ENCODE data around the gene SLC39A11.
A peak's percentile ranks its signal among the peaks of the same experiment; 100 is the strongest.

SLC39A11 gene

DNA sequence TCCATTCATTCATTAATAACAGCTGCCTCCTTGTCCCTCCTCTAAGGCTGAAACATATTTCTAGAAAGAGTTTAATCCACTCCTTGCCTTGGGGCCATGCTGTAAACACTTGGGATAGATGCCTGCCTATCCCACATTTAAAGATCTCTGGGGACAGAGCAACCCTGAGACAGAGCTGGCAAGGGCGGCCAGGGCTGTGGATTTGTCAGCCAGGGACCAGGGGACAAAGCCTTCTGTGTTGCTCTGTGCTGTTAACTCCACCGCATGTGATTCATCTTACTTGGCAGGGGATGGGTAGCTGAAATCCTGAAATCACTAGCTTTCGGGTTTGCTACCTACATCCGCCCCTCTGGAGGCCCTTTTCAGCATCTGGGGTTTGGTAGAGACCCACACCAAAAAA, 392.9 kb downstream of the SLC39A11 start:
- no peak for DNase-seq

DNA sequence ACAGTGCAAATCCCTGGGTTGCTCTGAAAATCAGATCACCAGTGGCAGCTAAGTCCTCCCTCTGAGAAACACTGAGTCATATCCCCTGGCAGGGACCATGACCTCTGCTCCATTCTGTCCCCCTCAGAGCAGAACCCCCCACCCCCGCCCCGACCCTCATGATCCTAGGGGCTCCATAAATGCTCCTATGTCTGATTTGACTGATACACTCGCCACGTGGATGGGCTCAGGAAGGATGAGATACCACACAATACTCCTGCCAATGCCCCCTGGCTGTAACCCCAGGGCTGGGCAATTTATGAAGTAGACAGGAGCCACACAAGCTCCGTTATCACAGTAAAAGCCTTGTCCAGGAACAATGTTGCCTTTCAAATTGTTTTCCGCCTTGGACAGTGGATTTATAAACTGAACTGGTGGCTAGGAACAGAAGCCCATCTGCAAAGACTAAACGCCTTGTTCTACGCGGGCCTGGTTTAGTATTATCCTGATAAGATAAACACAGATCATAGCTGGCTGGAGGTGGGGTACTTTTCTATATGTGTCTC, 394.8 kb downstream of the SLC39A11 start:
- no peak for DNase-seq

DNA sequence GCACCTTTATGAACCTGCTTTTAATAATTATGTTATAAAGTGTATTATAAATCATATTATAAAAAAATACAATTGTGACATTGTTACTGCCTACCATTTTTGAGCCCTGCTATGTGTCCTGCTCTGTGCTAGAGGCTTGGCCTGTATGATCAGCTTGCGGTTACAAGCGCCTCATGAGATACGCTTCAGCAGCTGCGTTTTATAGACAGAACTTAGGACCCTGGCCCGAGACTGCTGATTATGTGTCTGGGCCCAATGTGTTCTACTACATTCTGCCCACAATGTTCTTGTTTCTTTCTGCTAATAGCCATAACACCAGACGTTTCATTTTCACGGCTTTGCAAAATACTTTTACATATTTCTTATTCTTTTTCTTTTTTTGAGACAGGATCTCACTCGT, 395.8 kb downstream of the SLC39A11 start:
- no peak for DNase-seq

GRCh38 chr17:72696156-72696555, 396.3 kb downstream of the SLC39A11 start:
- no peak for DNase-seq

- no peak for DNase-seq
Observed at GRCh38 chr17:72693956-72694355, 398.5 kb downstream of the SLC39A11 start.

- no peak for DNase-seq
Observed at GRCh38 chr17:72693151-72693878, 399.2 kb downstream of the SLC39A11 start.

GRCh38 chr17:72692676-72693075, 399.8 kb downstream of the SLC39A11 start:
- no peak for DNase-seq

DNA sequence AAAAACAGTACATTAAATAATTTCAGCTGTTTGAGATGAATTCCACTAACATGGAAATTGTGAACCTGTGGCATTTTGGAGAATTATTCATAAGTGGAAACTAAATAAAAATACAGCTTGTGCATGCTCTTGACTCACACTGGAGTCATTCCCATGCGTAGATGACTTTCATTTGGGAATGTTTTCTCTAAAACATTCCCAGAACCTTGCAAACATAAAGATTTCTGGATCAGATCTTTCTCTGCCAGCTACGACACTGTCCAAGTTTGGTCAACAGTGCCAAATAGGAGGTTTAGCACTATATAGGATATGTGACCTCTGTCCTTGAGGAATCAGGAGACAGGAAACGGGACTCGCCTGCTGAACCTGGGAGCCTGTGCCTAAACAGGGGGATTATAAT, 400.9 kb downstream of the SLC39A11 start:
- no peak for DNase-seq

DNA sequence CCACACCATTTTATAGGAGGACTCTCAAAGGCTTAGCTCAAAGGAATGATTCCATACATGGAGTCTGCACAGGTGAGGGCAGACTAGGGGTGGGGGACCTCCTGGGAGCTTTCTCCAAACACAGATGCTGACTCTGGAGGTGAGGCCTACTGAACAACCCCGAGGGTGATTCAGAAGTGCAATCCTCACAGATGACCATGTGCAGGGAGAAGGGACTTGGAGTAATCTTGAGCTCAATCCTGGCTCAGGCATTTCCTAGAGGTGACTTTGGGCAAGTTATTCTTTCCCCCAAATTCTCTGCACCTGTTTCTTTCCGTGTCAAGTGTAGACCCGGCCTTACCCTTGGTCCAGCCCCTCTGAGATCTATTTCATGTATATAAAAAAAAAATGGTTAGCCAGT, 401.5 kb downstream of the SLC39A11 start:
- DNase-seq, result no peak

DNA sequence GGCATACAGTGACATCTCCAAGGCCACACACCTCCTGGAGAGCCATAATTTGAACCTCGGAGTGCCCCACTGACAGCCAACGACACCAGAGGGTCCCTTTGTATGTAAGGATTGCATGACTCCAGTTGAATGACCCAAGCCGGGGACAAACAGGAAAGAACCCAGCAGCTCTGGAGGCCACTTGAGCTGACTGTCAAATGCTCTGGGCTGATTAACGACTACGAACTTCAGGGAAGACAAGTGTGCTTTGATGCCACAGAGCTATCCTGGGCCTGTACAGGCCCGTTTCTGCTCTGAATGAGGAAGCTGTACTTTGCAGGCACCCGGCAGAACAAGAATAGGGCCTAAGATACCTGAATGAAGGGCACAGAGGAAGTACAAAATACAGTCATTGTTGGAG, 404.6 kb downstream of the SLC39A11 start:
- DNase-seq, result no peak

GRCh38 chr17:72684405-72685020, 408.0 kb downstream of the SLC39A11 start:
- DNase-seq, result no peak

DNA sequence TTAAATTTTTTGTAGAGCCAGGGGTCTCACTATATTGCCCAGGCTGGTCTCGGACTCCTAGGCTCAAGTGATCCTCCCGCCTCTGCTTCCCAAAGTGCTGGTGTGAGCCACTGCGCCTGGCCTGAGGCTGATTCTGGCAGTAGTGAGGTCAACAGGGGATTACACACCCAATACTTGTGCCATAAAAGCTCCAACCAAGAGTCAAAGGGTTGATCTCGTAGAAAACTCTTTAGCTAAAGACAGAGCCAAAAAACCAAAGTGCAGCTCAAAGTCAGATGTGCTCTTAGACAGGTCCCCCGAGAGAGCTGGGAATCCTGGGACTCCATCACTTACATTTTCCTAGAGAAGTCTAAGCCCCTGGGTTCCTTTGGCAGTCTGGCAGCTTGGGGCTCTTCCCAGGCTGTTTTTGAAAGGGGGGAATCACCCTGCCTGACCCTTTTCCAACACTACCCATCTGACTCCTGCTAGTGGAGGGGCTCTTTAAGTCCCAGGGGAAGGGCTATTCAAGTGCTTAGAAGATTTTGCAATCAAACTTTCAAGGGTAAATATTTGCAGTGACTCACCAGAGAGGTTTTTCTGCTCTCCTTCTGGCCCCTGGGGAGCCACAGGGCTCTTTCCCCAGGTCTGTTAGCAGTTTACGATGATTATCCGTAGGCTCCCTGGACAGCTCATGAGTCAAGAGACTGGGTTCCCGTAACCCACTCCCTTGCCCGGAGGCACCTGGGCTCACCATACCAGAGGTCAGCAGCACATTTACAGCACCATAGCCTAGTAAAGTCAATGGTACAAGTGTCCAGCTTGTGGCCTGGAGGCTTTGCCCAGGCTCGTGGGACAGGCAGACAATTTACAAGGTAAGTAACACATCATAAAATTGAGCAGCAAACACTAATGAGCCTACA, 408.7 kb downstream of the SLC39A11 start:
- DNase-seq, result peak; percentile 14

GRCh38 chr17:72682605-72683004, 409.9 kb downstream of the SLC39A11 start:
- DNase-seq, result no peak

- DNase-seq, result no peak
Observed at GRCh38 chr17:72681844-72682243, 410.6 kb downstream of the SLC39A11 start.

DNA sequence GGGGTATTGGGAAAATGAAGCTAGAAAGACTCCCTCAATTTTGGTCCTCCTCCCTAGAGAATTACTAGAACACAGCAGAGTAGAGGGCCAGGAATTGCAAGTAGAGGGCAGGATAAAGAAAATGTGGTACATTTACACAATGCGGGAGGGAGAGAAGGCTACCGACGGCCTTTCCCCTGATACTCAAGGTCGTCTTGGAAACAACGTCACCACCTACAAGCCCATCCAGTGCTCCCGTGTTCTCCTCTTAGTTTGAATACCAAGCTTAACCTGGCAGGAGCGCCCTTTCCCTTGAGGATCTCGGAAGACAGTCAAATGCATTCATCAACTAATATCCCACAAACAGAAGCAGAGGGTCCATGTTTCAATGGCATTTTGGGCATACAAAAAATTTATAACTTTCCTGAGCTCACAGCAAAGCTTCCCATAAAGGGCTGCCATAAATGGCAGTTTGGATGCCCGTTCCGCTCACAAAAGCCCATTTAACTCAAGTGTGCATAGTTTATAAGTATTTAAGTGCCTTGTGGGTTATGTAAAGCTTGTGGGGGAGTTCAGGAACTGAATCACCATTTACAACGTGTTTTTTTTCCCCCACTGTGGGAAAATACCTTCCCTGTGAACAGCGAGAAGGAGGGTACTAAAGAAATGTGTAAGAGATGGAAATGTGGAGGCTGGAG, 414.6 kb downstream of the SLC39A11 start:
- DNase-seq, result no peak

GRCh38 chr17:72677108-72677507, 415.4 kb downstream of the SLC39A11 start:
- DNase-seq, result no peak

- DNase-seq, result no peak
Observed at GRCh38 chr17:72672729-72673128, 419.8 kb downstream of the SLC39A11 start.

- no peak for DNase-seq
Observed at GRCh38 chr17:72671016-72671415, 421.5 kb downstream of the SLC39A11 start.

DNA sequence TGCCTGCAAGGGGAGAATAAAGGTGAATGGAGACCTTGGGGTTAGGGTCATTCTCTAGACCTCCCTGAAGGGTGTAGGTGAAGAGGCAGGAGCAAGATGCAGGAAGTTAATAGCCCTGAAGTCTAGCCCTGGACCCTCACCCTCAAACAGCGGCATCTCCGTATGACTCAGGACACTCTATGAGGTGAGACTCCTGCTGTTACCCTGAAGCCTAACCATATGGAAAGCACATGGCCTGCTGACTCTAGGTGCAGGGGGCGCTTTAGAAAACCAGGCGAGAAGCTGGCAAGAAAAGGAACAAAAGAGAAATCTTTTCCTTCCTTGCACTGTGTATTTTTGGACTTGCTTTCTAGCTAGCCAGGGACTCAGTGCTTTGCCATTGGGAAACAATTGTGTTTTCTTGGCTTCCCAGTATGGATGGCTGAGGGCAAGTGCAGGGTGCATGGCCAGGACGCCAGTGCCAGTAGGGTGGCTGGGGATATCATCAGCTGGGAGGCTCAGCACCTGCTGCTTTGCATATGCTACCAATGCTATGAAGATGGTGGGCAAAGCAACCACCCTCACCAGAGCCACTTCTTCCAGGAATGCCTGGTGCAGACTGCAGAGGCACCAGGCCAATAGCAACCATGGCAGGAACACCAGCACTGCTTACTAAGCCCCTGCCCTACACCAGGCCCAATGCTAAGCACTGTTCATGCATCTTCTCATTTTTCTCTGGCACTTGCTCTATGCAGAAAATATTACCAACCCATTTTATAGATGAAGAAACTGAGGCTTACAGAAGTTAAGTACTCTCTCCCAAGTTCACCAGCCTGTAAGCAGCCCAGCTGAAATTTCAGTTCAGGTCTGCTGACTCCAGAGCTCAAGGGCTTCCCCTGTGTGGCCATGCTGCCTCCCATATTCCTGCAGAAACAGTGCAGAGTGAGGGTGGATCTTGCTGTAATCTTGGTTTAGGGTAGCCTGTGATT, 425.1 kb downstream of the SLC39A11 start:
- no peak for DNase-seq

- DNase-seq, result peak; percentile 4
Observed at GRCh38 chr17:72665852-72666851, 426.3 kb downstream of the SLC39A11 start.

Data from NCI-H2171 (cell line).